CD4-positive, alpha-beta T cell treated with Interleukin-6 for 4 hours (primary cell): ENCODE data around the gene ALKBH3.

ENCODE experiments used
- DNase-seq: peaks from one replicate; pipeline ENCODE4 v3.0.0-alpha.2; 2020; ENCODE audit warnings: mixed read lengths

ALKBH3 gene

DNA sequence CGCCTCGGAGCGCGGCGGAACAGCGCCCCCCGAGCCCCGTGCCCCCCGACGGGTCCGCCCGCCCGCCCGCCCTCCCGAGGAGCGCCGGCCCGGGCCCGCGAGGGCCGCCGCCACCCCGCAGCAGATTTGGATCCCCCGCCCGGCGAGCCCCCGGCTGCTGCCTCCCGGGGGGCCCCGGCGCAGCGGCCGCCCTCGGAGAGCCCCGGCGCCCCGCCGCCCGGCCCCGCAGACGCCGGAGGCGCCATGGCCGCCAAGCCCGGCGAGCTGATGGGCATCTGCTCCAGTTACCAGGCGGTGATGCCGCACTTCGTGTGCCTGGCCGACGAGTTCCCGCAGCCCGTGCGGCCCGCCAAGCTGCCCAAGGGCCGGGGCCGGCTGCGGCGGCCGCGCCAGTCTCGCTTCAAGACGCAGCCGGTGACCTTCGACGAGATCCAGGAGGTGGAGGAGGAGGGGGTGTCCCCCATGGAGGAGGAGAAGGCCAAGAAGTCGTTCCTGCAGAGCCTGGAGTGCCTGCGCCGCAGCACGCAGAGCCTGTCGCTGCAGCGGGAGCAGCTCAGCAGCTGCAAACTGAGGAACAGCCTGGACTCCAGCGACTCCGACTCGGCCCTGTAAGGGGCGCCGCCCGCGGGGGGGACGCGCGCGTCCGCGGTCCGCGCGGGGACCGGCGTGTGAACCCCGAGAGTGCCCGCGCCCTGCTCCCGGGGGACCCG lies 62.2 kb downstream of the ALKBH3 start:
- DNase-seq = no peak

DNA sequence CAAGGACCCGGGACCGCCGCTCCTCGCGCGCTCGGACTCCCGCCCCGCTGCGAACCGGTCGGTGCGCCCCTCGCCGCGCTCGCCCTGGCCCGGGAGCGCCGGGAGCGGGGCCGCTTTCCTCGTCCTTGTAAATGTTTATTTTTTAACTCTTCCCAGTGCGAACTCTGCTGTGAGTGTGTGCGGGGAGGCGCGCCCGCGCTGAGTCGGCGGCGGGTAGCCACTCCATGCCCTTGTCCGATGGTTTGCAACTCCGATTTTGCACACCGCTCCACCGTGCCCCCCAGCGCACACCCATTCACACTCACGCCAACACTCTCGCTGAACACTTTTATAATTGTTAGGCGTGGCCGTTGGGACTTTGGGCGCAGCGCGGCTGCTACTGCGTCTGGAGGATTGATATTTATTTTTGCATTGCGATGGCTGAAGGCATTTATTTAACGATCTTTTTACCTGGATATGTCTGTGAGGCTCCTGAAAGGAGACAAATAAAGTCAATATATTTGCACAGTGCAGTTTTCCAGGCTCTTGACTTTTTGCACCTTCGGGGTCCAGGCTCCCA lies 62.8 kb downstream of the ALKBH3 start:
- DNase-seq = no peak

- no peak for DNase-seq
Measured at GRCh38 chr11:43943931-43944751, 63.5 kb downstream of the ALKBH3 start.

GRCh38 chr11:43944761-43945311 lies 64.2 kb downstream of the ALKBH3 start:
- peak; percentile 62 for DNase-seq

- DNase-seq = no peak
Measured at GRCh38 chr11:43947003-43947500, 66.4 kb downstream of the ALKBH3 start.

GRCh38 chr11:43947815-43948214 lies 67.2 kb downstream of the ALKBH3 start:
- no peak for DNase-seq

GRCh38 chr11:43948341-43949225 lies 68.0 kb downstream of the ALKBH3 start:
- no peak for DNase-seq

DNA sequence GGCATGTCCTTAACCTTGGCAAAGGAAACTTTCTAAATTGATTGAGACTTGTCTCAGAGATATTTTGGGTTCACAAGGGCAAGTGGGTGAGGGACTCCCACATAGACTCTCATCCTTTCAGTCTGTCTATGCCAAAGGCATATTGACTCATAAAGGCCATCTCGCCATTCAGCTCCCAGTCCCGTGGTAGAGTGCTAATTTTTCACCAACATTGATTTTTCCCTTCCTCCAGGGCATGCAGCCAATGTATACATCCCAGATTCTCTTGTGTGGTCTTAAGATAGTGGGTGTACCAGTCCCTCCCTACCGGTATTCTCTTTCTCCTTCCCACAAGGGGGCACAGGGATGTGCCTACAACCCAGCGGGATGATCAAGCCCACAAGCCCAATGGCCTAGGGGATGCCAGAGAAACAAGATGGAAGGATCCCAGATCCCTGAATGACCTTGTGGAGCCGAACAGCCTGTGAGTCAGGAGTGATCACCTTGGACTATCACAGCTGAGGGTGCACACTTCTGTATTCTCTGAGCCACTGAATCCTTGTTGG lies 69.8 kb downstream of the ALKBH3 start:
- no peak for DNase-seq

GRCh38 chr11:43951231-43951630 lies 70.6 kb downstream of the ALKBH3 start:
- no peak for DNase-seq

DNA sequence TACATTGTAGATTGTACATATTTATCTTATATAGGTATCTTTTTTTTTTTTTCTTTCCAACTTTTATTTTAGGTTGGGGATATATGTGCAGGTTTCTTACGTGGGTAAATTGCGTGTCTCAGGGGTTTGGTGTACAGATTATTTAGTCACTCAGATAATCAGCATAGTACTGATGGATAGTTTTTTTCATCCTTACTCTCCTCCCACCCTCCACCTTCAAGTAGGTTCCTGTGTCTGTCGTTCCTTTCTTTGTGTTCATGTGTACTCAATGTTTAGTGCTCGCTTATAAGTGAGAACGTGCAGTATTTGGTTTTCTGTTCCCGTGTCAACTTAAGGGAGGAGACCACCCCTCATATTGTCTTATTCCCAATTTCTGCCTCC lies 71.4 kb downstream of the ALKBH3 start:
- DNase-seq = no peak

- DNase-seq = no peak
Measured at GRCh38 chr11:43952401-43953342, 72.0 kb downstream of the ALKBH3 start.

DNA sequence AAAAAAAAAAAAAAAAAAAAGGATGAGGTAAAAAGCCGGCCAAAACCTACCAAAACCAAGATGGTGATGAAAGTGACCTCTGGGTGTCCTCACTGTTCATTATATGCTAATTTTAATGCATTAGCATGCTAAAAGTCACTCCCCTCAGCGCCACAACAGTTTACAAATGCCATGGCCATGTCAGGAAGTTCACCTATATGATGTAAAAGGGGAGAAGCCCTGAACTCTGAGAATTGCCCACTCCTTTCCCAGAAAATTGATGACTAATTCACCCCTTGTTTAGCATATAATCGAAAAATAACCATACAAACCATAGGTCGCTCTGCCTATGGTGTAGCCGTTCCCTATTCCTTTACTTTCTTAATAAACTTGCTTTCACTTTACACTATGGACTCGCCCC lies 72.9 kb downstream of the ALKBH3 start:
- no peak for DNase-seq

GRCh38 chr11:43954241-43954640 lies 73.6 kb downstream of the ALKBH3 start:
- no peak for DNase-seq

DNA sequence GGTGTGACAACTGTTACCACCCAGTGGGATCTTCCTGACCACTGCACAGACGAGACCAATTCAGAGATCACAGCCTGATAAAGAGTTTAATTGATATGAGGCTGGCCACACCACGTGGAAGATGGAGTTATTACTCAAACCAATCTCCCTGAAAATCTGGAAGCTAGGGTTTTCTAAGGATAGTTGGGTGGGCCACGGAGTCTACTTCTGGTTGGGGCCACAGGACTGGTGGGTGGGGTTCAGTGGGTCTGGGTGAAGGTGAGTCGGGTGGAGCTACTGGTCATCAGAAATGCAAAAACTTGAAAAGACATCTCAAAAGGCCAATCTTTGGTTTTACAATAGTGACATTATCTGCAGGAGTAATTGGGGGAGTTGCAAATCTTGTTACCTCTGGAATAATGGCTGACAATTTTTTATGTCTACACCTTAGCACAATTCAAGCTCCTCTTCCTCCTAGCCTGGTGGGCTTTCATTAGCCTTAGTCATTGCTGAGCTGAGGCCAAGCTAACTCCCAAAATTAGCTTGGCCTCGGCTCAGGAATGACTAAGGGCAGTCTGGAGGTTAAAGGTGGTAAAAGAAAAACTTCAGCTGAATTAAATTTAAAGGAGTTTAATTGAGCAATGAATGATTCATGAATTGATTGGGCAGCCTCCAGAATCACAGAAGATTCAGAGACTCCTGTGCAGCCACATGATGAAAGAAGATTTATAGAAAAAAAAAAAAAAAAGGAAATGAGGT lies 74.9 kb downstream of the ALKBH3 start:
- DNase-seq = no peak

GRCh38 chr11:43957571-43957970 lies 76.9 kb downstream of the ALKBH3 start:
- no peak for DNase-seq

GRCh38 chr11:43959321-43959995 lies 78.8 kb downstream of the ALKBH3 start:
- no peak for DNase-seq

GRCh38 chr11:43962383-43963278 lies 82.0 kb downstream of the ALKBH3 start:
- no peak for DNase-seq

DNA sequence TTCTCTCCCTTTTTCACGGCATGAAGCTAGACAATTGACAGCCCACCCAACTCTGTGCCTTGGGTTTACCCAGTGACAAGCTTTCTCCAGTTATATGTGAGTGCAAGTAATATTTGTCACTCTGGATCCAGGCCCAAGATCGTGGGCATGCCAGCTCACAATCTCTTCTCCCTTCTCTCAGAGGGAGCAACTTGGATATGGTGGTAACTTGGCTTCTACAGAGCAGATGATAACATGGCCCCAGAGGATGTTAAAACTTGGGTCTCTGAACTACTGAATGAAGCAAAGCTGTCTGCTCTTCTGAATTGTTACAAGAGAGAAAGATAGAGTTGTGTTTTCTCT lies 82.6 kb downstream of the ALKBH3 start:
- DNase-seq = no peak

GRCh38 chr11:43967661-43968060 lies 87.0 kb downstream of the ALKBH3 start:
- no peak for DNase-seq
